Activated CD8-positive, alpha-beta memory T cell treated with anti-CD3 and anti-CD28 coated beads, Interleukin-2, amount 50 U/mL, for 4 hours (primary cell): ENCODE measurements around the gene FSCN2.

Experiments used
- DNase-seq: peaks from one replicate; pipeline ENCODE4 v3.0.0-alpha.2; 2020

FSCN2 gene

GRCh38 chr17:81527591-81528383 lies at the start of gene FSCN2:
FSCN2 (plus strand) TSS chr17:81528377; CDS start chr17:81528532, 155 bp downstream.
- no peak for DNase-seq

DNA sequence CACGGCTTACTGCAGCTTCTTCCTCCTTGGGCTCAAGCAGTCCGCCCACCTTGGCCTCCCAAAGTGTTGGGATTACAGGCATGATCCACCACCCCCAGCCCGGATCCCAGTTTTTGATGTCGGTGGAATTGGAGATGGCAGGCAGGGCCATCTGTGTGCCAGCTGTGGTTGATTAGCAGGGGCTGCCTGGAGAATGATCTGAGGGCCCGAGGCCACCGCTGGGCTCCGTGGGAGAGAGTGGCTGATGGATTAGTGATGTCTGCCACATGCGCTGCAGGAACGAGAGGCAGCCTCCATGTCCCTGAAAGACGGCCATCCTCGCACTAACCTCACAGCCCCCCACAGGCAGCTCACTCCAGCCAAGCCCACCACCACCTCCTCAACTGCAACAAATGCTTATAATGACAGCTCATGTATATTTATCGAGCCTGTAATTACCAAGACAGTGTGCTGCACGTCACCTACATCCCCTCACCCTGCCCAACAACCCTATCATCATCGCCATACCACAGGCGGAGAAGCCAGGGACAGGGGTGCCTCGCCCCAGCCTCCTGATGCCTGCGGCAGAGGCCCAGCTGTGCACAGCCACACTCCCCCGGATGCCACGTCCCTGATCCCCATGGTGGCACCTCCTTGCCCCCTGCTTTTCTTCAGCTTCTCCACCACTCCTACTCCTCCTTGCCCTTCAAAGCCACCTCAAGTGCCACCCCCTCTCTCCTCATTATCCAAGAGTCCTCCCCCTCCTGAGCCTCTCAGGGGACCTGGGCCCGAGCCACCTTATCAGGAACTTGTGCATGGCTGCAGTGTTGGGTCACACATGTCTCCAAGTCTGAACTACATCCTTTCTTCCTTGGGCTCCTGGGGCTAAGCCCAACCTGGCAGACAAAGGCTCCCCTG lies 48.8 kb upstream of the FSCN2 start:
- no peak for DNase-seq

- DNase-seq: no peak
Measured at GRCh38 chr17:81480140-81481072, 47.8 kb upstream of the FSCN2 start.

- DNase-seq: peak; percentile 68
Measured at GRCh38 chr17:81481073-81481799, 46.9 kb upstream of the FSCN2 start.

- no peak for DNase-seq
Measured at GRCh38 chr17:81481815-81482505, 46.2 kb upstream of the FSCN2 start.

DNA sequence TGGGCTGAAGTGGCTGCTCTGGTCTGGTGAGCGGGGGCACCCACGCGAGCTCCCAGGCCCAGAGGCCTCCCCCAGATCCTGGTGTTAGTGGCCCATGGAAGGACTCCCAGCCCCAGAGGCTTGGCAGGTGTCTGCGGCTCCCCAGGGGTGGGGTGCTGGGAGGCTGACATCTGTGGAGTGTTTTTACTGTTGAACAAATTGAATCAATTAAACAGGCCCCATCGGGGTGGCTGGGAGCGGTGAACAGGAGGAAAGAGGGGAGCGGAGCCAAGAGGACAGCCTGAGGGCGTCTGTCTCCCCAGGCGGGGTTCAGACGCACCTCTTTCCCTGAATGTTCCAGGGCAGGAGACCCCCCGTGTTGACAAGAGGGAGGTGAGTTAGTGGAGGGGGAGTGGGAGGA lies 45.5 kb upstream of the FSCN2 start:
- no peak for DNase-seq

DNA sequence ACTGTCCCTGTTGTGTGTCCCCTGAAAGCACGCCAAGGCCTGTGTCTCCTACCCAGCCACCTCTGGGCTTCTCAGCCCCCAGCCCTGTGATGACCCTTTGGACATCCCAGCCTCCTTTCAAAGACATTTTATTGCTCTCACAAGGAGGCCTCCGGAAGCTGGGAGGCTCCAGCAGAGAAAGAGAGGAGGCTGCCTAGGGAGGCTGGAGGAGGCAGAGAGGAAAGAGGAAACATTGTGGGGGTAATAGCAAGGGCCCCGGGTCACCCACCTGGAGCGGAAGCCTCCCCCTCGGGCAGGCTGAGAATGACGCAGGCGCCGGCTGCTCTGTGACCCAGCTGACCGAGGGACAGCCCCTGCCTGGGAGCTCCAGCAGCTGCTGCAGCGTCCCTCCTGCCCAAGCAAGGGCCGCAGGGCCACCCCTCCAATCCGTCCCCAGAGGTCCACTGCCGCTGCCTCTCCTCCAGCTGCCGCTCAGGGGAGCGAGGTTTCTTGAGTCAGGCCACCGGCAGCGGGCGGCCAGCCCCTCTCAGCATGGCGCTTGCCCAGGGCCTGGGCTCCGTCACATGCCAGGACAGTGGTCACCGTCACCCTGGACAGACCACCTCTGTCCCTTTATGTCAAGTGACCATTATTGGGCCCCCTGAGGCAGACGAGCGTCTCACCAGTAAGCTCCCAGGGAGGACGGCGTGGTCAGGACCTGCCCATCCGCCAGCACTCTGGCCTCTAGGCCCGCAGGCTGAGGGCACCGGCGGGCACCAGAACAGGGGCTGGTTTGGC lies 44.9 kb upstream of the FSCN2 start:
- DNase-seq: no peak

DNA sequence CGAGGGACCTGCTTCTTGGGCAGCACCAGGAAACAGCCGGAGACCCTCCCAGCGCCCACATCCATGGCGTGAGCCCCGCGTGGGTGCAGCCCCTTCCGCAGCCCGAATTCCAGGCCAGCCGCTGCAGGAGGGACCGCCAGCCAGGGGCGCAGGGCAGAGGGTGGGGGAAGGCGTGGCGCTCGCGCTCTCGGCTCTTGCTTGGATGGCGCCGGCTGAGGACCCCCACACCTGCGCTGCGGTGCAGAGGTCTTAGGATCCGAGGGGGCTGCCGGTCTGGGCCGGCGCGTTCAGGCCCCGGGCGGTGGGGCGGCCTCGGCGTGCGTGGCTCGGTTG lies 44.3 kb upstream of the FSCN2 start:
- no peak for DNase-seq

DNA sequence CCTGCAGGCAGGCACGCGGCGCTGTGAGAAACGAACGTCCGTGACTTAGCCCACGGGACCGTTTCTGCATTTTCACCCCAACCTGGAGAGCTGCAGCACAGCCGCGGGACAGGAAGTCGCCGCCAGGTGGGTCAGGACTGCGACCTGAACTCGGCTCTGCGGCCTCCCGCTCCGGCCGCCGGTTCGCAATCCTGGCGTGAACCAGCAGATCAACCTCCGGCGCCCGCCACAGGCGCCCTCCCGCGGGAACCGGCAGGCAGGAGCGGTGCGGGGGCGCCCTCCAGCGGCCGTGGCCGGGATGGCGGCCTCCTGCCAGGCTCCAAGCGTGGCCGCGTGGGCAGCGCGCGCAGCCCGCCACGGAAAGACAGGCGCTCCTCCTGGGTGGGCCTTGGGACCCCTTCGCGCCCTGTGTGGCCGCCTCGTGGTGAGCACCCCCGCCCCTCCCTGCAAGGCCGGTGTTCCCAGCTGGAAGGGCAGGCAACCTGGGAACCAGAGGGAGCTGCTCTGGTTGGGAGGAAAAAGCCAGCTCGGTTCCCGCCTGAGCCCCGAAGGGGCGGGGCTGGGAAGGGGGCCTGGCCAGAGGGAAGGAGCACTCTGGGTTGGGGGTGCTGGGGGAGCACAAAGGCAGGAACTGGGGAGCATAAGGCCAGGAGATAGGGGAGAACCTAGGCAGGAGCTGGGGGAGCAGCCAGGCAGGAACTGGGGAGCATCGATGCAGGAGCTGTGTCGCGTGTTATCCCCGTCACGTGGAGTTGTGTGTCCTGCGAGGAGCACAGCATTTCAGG lies 43.8 kb upstream of the FSCN2 start:
- DNase-seq: peak; percentile 89

DNA sequence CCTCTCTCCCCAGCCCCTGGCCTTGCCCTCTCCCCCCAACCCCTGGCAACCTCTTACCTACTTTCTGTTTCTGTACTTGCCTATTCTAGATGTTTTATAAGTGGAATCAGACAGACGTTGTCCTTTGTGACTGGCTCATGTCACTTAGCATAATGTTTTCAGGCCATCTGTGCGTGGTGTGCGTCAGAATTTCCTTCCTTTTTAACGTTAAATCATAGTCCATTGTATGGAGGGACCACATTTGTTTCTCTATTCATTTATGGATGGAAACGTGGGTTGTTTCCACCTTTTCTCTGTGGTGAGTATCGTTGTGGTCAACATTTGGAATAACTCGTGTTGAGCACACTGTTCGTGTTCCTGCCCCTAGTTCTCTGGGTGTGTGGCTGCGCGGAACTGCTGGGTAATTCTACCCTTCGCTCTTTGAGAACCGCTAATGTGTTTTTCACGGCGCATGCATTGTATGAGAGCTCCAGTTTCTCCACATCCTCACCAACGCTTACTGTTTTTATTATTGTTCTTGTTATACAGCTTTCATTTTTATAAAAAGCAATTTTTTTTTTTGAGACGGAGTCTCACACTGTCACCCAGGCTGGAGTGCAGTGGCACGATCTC lies 41.9 kb upstream of the FSCN2 start:
- DNase-seq: no peak

- DNase-seq: no peak
Measured at GRCh38 chr17:81487089-81487486, 41.1 kb upstream of the FSCN2 start.

- DNase-seq: peak; percentile 83
Measured at GRCh38 chr17:81487487-81488275, 40.5 kb upstream of the FSCN2 start.

GRCh38 chr17:81488276-81488860 lies 39.8 kb upstream of the FSCN2 start:
- no peak for DNase-seq

GRCh38 chr17:81489012-81489997 lies 38.9 kb upstream of the FSCN2 start:
- DNase-seq: no peak

GRCh38 chr17:81489998-81490992 lies 37.9 kb upstream of the FSCN2 start:
- DNase-seq: no peak

- DNase-seq: peak; percentile 17
Measured at GRCh38 chr17:81491181-81491581, 37.0 kb upstream of the FSCN2 start.
